Natural killer cell (primary cell): ENCODE data around the gene EPB41L4B. TPM values are rescaled to one million over a fixed set of nuclear protein-coding genes. Genes with fewer than 3 reads are reported as not detected.

ENCODE experiments used
- ATAC-seq, 3 donors: fragments of 150-1000 bp in 2 of 3; fragments of 200-7000 bp in 1 of 3; cut with Tn5 transposase; 1 replicate in 1 of 3; 2 replicates in 2 of 3; pipeline ENCODE4 v1.10.0; 2021; ENCODE audit warnings: mild to moderate bottlenecking in 2 of 3, moderate library complexity in 2 of 3
- DNase-seq, 2 donors: peaks; one replicate each; pipeline versions ENCODE4 v3.0.0 to v3.0.0-alpha.2; 2013 to 2021; ENCODE audit warnings: mixed read lengths in 1 of 2
- H3K27ac ChIP-seq: one replicate; pipeline ENCODE4 v1.5.1; 2013; ENCODE audit warnings: mild to moderate bottlenecking, low read length
- H3K27me3 ChIP-seq: one replicate; pipeline ENCODE4 v1.6.1; 2013; ENCODE audit warnings: low read length; ENCODE audit not compliant: control insufficient read depth, insufficient read depth
- H3K36me3 ChIP-seq: one replicate; pipeline ENCODE4 v1.6.1; 2013; ENCODE audit warnings: low read length; ENCODE audit not compliant: control insufficient read depth, insufficient read depth
- H3K4me1 ChIP-seq: one replicate; pipeline ENCODE4 v1.6.1; 2013; ENCODE audit warnings: low read length; ENCODE audit not compliant: control insufficient read depth, insufficient read depth
- H3K4me3 ChIP-seq: one replicate; pipeline ENCODE4 v1.5.1; 2013; ENCODE audit warnings: low read length
- H3K9me3 ChIP-seq: one replicate; pipeline ENCODE4 v1.6.1; 2013; ENCODE audit warnings: low read length; ENCODE audit not compliant: control insufficient read depth, insufficient read depth
- H3K27ac Mint-ChIP-seq, 2 donors: one replicate each; pipeline ENCODE4 v1.8.0; 2022; ENCODE audit warnings: mild to moderate bottlenecking in 2 of 2, mixed read lengths in 2 of 2, moderate library complexity in 1 of 2
- H3K27me3 Mint-ChIP-seq, 2 donors: one replicate each; pipeline ENCODE4 v1.8.0; 2022; ENCODE audit warnings: low read depth in 2 of 2, mixed read lengths in 2 of 2
- H3K36me3 Mint-ChIP-seq: one replicate; pipeline ENCODE4 v1.8.0; 2022; ENCODE audit warnings: mixed read lengths
- H3K4me1 Mint-ChIP-seq, 2 donors: one replicate each; pipeline ENCODE4 v1.8.0; 2022; ENCODE audit warnings: mixed read lengths in 2 of 2
- H3K4me3 Mint-ChIP-seq: one replicate; pipeline ENCODE4 v1.8.0; 2022; ENCODE audit warnings: mild to moderate bottlenecking, moderate library complexity, mixed read lengths
- H3K9me3 Mint-ChIP-seq, 2 donors: one replicate each; pipeline ENCODE4 v1.8.0; 2022; ENCODE audit warnings: mixed read lengths in 2 of 2
- CTCF ChIP-seq: fragments of 200-600 bp; IDR thresholded peaks from one replicate; pipeline ENCODE4 v1.8.0; 2022; ENCODE audit warnings: antibody characterized with exemption
- WGBS: methylation state at CpG from one replicate; pipeline ENCODE4 v1.1.7; 2013; ENCODE audit warnings: missing lambda C conversion rate; ENCODE audit not compliant: insufficient coverage; 5-methylcytosine and 5-hydroxymethylcytosine counted together
- intact Hi-C: fragments of 100-400 bp; cut with micrococcal nuclease; formaldehyde crosslinking; loops from one replicate; pipeline ENCODE4 v1.14.2; 2022
- total RNA-seq, 4 donors: library from RNA; stranded (reverse); fragments of 120-200 nt in 1 of 4; gene quantifications; one replicate each; pipeline versions ENCODE4 v1.2.3 to v1.2.4, GENCODE V29; 2013 to 2022

The EPB41L4B gene
- total RNA-seq, 3 donors from 2014 or later (not counting 1 experiment from before 2014, with no cell fraction given) = not detected

DNA sequence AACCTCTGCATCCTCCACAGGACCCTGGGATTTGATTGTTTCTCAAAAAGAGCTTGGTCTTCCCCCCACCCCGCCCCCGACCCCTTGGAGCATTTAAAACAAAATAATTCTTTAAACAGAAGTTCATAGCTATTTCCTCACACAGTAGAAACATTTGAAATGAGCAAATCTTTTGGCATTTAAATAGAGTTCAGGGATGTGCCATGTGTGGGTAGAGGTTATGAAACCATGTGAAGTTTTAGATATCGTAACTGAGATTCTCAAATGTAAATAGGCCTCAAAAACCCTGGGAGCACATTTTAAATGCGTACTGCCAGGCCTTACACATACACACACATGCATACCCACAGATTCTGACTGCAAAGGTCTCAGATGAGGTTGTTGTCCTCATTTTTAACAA is 66.5 kb downstream of the EPB41L4B start:
- no peaks in the 10 kb centered on the region for H3K27me3 ChIP-seq
- no peak overlapping the region for H3K4me3 ChIP-seq
- H3K36me3 Mint-ChIP-seq = no peaks in the 10 kb centered on the region
- DNase-seq (no peak), ATAC-seq (no peak)
- no peak overlapping the region for H3K27ac Mint-ChIP-seq
- H3K9me3 Mint-ChIP-seq = no peaks in the 10 kb centered on the region
- no peaks in the 10 kb centered on the region for H3K4me1 Mint-ChIP-seq
- H3K27ac ChIP-seq = no peak overlapping the region
- H3K36me3 ChIP-seq = no peaks in the 10 kb centered on the region
- no peaks in the 10 kb centered on the region for H3K4me1 ChIP-seq
- intact Hi-C loops = no loop called here
- peaks cover 6 to 8% of the 10 kb centered on the region in 2 donors for H3K27me3 Mint-ChIP-seq
- 87% methylated on average over 3 of the region's 4 CpGs for WGBS
- H3K9me3 ChIP-seq = no peaks in the 10 kb centered on the region
- no peak for TF ChIP-seq CTCF
- H3K4me3 Mint-ChIP-seq = no peak overlapping the region

DNA sequence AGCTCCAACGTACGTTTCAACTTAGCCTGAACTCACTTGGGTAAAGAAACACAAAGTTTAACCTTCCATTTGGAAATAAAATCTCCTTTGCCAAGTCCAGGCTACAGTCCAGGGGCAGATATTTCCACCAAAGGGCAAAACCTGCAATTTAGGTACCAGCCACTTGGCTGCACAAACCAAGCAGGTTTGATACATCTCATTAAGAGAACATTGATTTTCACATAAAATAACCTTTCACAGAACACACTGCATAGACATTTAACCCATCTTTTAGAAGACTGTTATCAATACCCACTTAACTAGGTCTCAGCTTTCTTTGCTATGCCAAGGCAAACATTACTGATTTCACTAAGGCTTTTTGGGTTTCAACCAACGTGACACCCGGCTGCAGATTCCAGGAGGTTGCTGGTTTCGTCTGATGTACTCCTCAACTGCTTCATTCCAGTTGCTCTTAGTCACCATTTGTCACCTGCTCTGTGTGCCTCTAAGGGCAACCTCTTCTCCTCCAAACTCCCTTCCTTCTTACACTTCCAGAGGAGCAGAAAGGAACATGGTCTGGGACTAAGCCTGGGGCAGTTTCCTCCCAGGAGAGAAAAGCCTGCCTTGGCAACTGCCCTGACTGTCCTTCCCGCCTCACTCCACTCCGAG is 67.1 kb downstream of the EPB41L4B start:
- no peak overlapping the region for H3K4me3 ChIP-seq
- no peaks in the 10 kb centered on the region for H3K9me3 ChIP-seq
- H3K36me3 ChIP-seq = no peaks in the 10 kb centered on the region
- no peak for DNase-seq
- no peak overlapping the region for H3K4me3 Mint-ChIP-seq
- H3K36me3 Mint-ChIP-seq = no peaks in the 10 kb centered on the region
- no peaks in the 10 kb centered on the region for H3K27me3 ChIP-seq
- H3K27ac ChIP-seq = no peak overlapping the region
- ATAC-seq = no peak
- H3K9me3 Mint-ChIP-seq = no peaks in the 10 kb centered on the region
- H3K27me3 Mint-ChIP-seq = peaks cover 6 to 8% of the 10 kb centered on the region in 2 donors
- H3K4me1 Mint-ChIP-seq = no peaks in the 10 kb centered on the region
- H3K4me1 ChIP-seq = no peaks in the 10 kb centered on the region
- no peak overlapping the region for H3K27ac Mint-ChIP-seq
- intact Hi-C loops = no loop called here
- no peak for TF ChIP-seq CTCF
- WGBS = 83% methylated on average over 7 of the region's 7 CpGs

DNA sequence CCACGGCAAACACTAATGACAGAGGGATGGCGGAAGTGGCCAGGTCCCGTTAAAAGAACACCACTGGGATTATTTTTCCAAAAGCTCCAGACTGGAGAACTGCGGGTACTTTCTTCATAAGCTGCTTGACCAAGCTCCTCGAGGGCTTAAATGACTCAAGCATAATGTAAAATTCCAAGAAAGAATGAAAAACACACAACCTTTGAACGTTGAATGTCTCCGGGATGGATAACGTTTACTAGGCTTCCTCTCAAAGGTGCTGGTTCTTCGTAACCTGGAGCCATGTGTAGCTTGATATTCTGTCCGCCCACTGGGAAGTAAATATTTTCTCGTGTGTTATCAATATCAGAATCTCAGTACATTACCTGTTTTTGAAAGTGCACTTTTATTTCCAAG is 67.6 kb downstream of the EPB41L4B start:
- Histone ChIP-seq H3K9me3 (no peaks in the 10 kb centered on the region), H3K4me3 (no peak overlapping the region), H3K4me1 (no peaks in the 10 kb centered on the region), H3K27ac (no peak overlapping the region), H3K27me3 (no peaks in the 10 kb centered on the region), H3K36me3 (no peaks in the 10 kb centered on the region)
- intact Hi-C loops = no loop called here
- DNase-seq (no peak), ATAC-seq (no peak)
- TF ChIP-seq CTCF = no peak
- Mint-ChIP-seq H3K4me1 (no peaks in the 10 kb centered on the region), H3K36me3 (no peaks in the 10 kb centered on the region), H3K27ac (no peak overlapping the region), H3K27me3 (peaks cover 6 to 8% of the 10 kb centered on the region in 2 donors), H3K4me3 (no peak overlapping the region), H3K9me3 (no peaks in the 10 kb centered on the region)
- 88% methylated on average over 11 of the region's 11 CpGs for WGBS

DNA sequence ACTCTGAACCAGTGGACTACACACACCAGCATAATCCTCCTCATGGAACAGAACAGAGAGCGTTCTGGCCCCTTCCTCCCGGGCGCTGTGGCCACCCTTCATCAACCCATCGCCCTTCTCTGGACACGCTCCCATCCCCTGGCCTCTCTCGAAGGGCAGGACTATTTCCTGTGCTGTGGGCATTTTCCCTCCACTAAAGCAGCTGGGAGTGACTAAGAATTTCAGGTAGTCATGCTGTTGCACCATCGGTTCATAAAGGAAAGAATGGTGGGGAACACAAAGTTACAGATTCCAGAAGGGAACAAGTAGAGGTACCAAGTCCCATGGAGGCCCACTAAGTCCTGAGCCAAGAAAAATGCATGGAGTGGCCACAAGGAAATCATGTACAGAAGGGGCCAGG is 68.6 kb downstream of the EPB41L4B start:
- no peak for TF ChIP-seq CTCF
- ATAC-seq (no peak), DNase-seq (no peak)
- Histone ChIP-seq H3K27me3 (no peaks in the 10 kb centered on the region), H3K9me3 (no peaks in the 10 kb centered on the region), H3K36me3 (no peaks in the 10 kb centered on the region), H3K4me3 (no peak overlapping the region), H3K27ac (no peak overlapping the region), H3K4me1 (no peaks in the 10 kb centered on the region)
- H3K27me3 Mint-ChIP-seq = peaks cover 6 to 8% of the 10 kb centered on the region in 2 donors
- 92% methylated on average over 7 of the region's 7 CpGs for WGBS
- H3K4me3 Mint-ChIP-seq = no peak overlapping the region
- intact Hi-C loops = no loop called here
- H3K4me1 Mint-ChIP-seq = no peaks in the 10 kb centered on the region
- H3K36me3 Mint-ChIP-seq = no peaks in the 10 kb centered on the region
- no peak overlapping the region for H3K27ac Mint-ChIP-seq
- no peaks in the 10 kb centered on the region for H3K9me3 Mint-ChIP-seq
